Posterior cingulate gyrus (tissue), 11 donors: ENCODE results near the gene ZSWIM3.
A peak's percentile ranks its signal among the peaks of the same experiment; 100 is the strongest.

Experiments used
- DNase-seq, 10 donors: peaks; one replicate each; pipeline versions ENCODE4 v3.0.0 to v3.0.0-alpha.2; 2020 to 2021; ENCODE audit warnings: mixed read lengths in 3 of 10
- intact Hi-C: fragments of 100-400 bp; cut with DNase I; formaldehyde crosslinking; loops from one replicate; pipeline ENCODE4 v1.15.1; 2023

Gene ZSWIM3

GRCh38 chr20:45857114-45857881 lies at the start of gene ZSWIM3, which contains the start of gene ACOT8:
ZSWIM3 (plus strand) TSS chr20:45857614; CDS start chr20:45857826, 212 bp downstream.
ACOT8 (minus strand) TSS chr20:45857392; CDS start chr20:45857315, 77 bp downstream.
- intact Hi-C loops = loop anchor here (1.0 kb wide), 1 partner anchor 24 kb away; the partner anchor contains the start of gene ZSWIM1
- peak; percentile 84 to 99 (median 94) for DNase-seq

GRCh38 chr20:45810191-45810970 lies 47.0 kb upstream of the ZSWIM3 start:
- intact Hi-C loops = no loop called here
- DNase-seq = no peak

GRCh38 chr20:45812157-45813005 lies 45.0 kb upstream of the ZSWIM3 start, which contains the start of gene UBE2C:
UBE2C (plus strand) TSS chr20:45812644; CDS start chr20:45812696, 52 bp downstream.
- peak; percentile 95 to 100 (median 98) for DNase-seq
- intact Hi-C loops = loop anchor here (2.0 kb wide), 1 partner anchor 78 kb away; the partner anchor contains the start of genes CTSA and NEURL2

GRCh38 chr20:45813006-45813340 lies 44.4 kb upstream of the ZSWIM3 start:
- intact Hi-C loops = loop anchor here (2.0 kb wide), 1 partner anchor 78 kb away; the partner anchor contains the start of genes CTSA and NEURL2
- DNase-seq = no peak

- intact Hi-C loops = loop anchor here (2.0 kb wide), 1 partner anchor 77 kb away; the partner anchor contains the start of genes CTSA and NEURL2
- no peak for DNase-seq
These were observed 43.9 kb upstream of the ZSWIM3 start for GRCh38 chr20:45813489-45813888.

- intact Hi-C loops = no loop called here
- no peak for DNase-seq
These were observed 43.1 kb upstream of the ZSWIM3 start for GRCh38 chr20:45814314-45814713.

- intact Hi-C loops = no loop called here
- no peak for DNase-seq
These were observed 40.5 kb upstream of the ZSWIM3 start for GRCh38 chr20:45816951-45817350.

- intact Hi-C loops = no loop called here
- DNase-seq = no peak
These were observed 39.8 kb upstream of the ZSWIM3 start for GRCh38 chr20:45817376-45818194.

- no peak for DNase-seq
- intact Hi-C loops = no loop called here
These were observed 39.2 kb upstream of the ZSWIM3 start for GRCh38 chr20:45818239-45818638.

GRCh38 chr20:45819466-45819865 lies 37.9 kb upstream of the ZSWIM3 start:
- intact Hi-C loops = no loop called here

GRCh38 chr20:45821947-45822346 lies 35.5 kb upstream of the ZSWIM3 start:
- DNase-seq = no peak
- intact Hi-C loops = no loop called here

More at GRCh38 chr20:45819466-45819865, 37.9 kb upstream of the ZSWIM3 start:
- no peak for DNase-seq

GRCh38 chr20:45822857-45823256 lies 34.6 kb upstream of the ZSWIM3 start:
- intact Hi-C loops = no loop called here
- peak in 6 of 10 donors; percentile 41 to 93 (median 70) for DNase-seq

- intact Hi-C loops = no loop called here
- peak in 5 of 10 donors; percentile 26 to 90 (median 52) for DNase-seq
These were observed 33.2 kb upstream of the ZSWIM3 start for GRCh38 chr20:45823949-45824835.

- DNase-seq = no peak
- intact Hi-C loops = no loop called here
These were observed 30.9 kb upstream of the ZSWIM3 start for GRCh38 chr20:45826381-45827019.

GRCh38 chr20:45827030-45827652 lies 30.3 kb upstream of the ZSWIM3 start, which contains the start of gene TNNC2:
TNNC2 (minus strand) TSS chr20:45827312; CDS start chr20:45827248, 64 bp downstream.
- intact Hi-C loops = no loop called here
- no peak for DNase-seq

- no peak for DNase-seq
- intact Hi-C loops = no loop called here
These were observed 29.7 kb upstream of the ZSWIM3 start for GRCh38 chr20:45827712-45828111.

GRCh38 chr20:45828589-45828988 lies 28.8 kb upstream of the ZSWIM3 start:
- intact Hi-C loops = no loop called here
- DNase-seq = no peak
